HEK293T (cell line): ENCODE measurements around the gene SLC16A3.

Experiments
- CTCF ChIA-PET: fragments of 350-600 bp; formaldehyde crosslinking; extraction: SDS; loops from one replicate; lab custom pipeline; 2021; ENCODE audit warnings: antibody characterized with exemption, inconsistent platforms; lab: Yijun Ruan, JAX
- POLR2A ChIA-PET: fragments of 350-600 bp; formaldehyde crosslinking; extraction: SDS; loops from one replicate; lab custom pipeline; 2020; ENCODE audit warnings: antibody characterized with exemption, inconsistent platforms; lab: Yijun Ruan, JAX
- DNase-seq: peaks from one replicate; pipeline ENCODE4 v3.0.0; 2012; ENCODE audit warnings: mixed read lengths; ENCODE audit errors: extremely low spot score
- ARNT ChIP-seq: fragments of 450-650 bp; IDR thresholded peaks from 2 replicates; pipeline ENCODE4 v1.6.1; 2017; ENCODE audit warnings: mild to moderate bottlenecking
- BHLHE40 ChIP-seq: fragments of 450-650 bp; IDR thresholded peaks from 2 replicates; pipeline ENCODE4 v1.6.1; 2016; ENCODE audit warnings: mild to moderate bottlenecking, moderate library complexity, borderline replicate concordance
- CTBP1 ChIP-seq: fragments of 450-650 bp; IDR thresholded peaks from 2 replicates; pipeline ENCODE4 v1.6.1; 2016; ENCODE audit warnings: borderline replicate concordance
- ELF4 ChIP-seq: fragments of 450-650 bp; IDR thresholded peaks from 2 replicates; pipeline ENCODE4 v1.6.1; 2017; ENCODE audit warnings: antibody characterized with exemption
- FOXA1 ChIP-seq: fragments of 450-650 bp; IDR thresholded peaks from 2 replicates; pipeline ENCODE4 v1.6.1; 2016; ENCODE audit warnings: mild to moderate bottlenecking
- FOXK2 ChIP-seq: fragments of 450-650 bp; IDR thresholded peaks from 2 replicates; pipeline ENCODE4 v1.6.1; 2016; ENCODE audit warnings: mild to moderate bottlenecking
- FOXM1 ChIP-seq: fragments of 450-650 bp; IDR thresholded peaks from 2 replicates; pipeline ENCODE4 v1.6.1; 2017; ENCODE audit warnings: mild to moderate bottlenecking, borderline replicate concordance
- HDGF ChIP-seq: fragments of 450-650 bp; IDR thresholded peaks from 2 replicates; pipeline ENCODE4 v1.6.1; 2017; ENCODE audit warnings: antibody characterized with exemption, borderline replicate concordance
- L3MBTL2 ChIP-seq: fragments of 450-650 bp; conservative IDR thresholded peaks from 2 replicates; pipeline ENCODE4 v1.6.1; 2016; ENCODE audit warnings: mild to moderate bottlenecking
- LEF1 ChIP-seq: fragments of 450-650 bp; IDR thresholded peaks from 2 replicates; pipeline ENCODE4 v1.6.1; 2017; ENCODE audit warnings: mild to moderate bottlenecking, borderline replicate concordance
- NFRKB ChIP-seq: fragments of 450-650 bp; IDR thresholded peaks from 2 replicates; pipeline ENCODE4 v1.6.1; 2016; ENCODE audit warnings: mild to moderate bottlenecking, moderate library complexity
- SP1 ChIP-seq: fragments of 450-650 bp; IDR thresholded peaks from 2 replicates; pipeline ENCODE4 v1.6.1; 2017
- SUZ12 ChIP-seq: fragments of 450-650 bp; IDR thresholded peaks from 2 replicates; pipeline ENCODE4 v1.6.1; 2016; ENCODE audit warnings: mild to moderate bottlenecking
- TARDBP ChIP-seq: fragments of 450-650 bp; IDR thresholded peaks from 2 replicates; pipeline ENCODE4 v1.6.1; 2016
- ZNF384 ChIP-seq: fragments of 450-650 bp; IDR thresholded peaks from 2 replicates; pipeline ENCODE4 v1.6.1; 2016
- TF ChIP-seq, protein P1 (sequence below): fragments of 450-650 bp; IDR thresholded peaks from 2 replicates; pipeline ENCODE4 v1.6.1; 2016

SLC16A3 gene

DNA sequence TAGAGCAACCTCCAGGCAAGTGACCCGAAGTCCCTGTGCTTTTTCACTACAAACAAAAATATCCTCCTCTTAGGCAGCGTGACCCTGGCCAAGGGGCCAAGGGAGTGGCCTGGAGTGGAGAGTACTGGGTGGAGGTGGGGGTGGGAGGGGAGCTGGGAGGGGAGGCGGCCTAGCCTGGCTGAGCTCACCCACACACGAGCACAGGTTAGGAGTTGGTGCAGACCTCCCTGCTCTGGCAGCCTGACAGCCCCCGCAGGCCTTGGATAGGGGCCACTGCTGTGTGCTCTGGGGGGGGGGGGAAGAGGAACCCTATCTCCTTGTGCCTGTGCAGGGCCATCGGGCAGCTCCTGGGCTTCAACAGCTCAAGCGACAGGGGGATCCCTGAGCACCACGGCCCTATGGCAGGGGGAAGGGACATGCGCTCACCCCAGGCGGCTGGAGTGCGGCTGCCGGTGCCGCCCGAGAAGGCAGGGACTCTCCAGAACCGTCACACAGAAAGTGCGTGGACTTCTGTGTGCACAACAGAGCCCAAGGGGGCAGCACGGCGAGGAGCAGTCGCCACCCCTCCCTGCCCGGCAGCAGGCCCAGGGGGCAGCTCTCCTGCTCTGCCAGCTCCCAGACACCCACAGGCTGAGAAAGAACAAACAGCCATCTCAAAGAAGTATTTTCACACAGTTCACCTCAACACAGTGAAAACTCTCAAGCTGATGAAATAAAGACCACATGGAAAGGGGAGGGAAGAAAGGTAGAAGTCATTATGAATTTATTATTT is 13.3 kb downstream of the SLC16A3 start:
- DNase-seq, result no peak
- ChIA-PET CTCF (no interaction called here), POLR2A (interaction anchor here (0.7 to 2.6 kb wide), 3 partner anchors 29 to 52 kb away, joined by 3 to 11 read pairs (median 5); partner anchors contain the start of gene CCDC57)
- TF ChIP-seq FOXK2, result no peak
- no peak for TF ChIP-seq NFRKB
- TF ChIP-seq SUZ12, result no peak
- no peak for TF ChIP-seq FOXM1
- TF ChIP-seq ZNF384, result no peak
- no peak for TF ChIP-seq BHLHE40
- TF ChIP-seq ARNT, result no peak
- TF ChIP-seq TARDBP, result no peak

DNA sequence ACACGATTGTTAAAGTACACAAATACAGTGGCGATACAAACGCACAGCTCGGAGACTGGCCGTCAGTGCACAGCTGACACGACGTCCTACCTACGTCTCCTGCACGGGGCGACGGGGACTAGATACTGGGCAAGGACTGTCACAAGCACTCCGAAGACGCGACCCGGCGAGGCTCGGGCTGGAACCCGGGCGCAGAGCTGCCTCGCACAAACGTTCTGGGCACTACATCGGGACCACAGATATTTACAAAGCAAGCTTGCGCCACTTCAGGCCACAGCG is 13.8 kb downstream of the SLC16A3 start:
- no peak for DNase-seq
- TF ChIP-seq ARNT (no peak), FOXK2 (no peak), ZNF384 (no peak), ELF4 (no peak), FOXM1 (no peak), SP1 (no peak), BHLHE40 (no peak)
- TF ChIP-seq, protein P1, sequence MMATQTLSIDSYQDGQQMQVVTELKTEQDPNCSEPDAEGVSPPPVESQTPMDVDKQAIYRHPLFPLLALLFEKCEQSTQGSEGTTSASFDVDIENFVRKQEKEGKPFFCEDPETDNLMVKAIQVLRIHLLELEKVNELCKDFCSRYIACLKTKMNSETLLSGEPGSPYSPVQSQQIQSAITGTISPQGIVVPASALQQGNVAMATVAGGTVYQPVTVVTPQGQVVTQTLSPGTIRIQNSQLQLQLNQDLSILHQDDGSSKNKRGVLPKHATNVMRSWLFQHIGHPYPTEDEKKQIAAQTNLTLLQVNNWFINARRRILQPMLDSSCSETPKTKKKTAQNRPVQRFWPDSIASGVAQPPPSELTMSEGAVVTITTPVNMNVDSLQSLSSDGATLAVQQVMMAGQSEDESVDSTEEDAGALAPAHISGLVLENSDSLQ, result no peak
- ChIA-PET CTCF (no interaction called here), POLR2A (interaction anchor here (1.0 to 2.6 kb wide), 2 partner anchors 49 to 51 kb away, joined by 3 to 11 read pairs; no protein-coding TSS in a partner anchor)

DNA sequence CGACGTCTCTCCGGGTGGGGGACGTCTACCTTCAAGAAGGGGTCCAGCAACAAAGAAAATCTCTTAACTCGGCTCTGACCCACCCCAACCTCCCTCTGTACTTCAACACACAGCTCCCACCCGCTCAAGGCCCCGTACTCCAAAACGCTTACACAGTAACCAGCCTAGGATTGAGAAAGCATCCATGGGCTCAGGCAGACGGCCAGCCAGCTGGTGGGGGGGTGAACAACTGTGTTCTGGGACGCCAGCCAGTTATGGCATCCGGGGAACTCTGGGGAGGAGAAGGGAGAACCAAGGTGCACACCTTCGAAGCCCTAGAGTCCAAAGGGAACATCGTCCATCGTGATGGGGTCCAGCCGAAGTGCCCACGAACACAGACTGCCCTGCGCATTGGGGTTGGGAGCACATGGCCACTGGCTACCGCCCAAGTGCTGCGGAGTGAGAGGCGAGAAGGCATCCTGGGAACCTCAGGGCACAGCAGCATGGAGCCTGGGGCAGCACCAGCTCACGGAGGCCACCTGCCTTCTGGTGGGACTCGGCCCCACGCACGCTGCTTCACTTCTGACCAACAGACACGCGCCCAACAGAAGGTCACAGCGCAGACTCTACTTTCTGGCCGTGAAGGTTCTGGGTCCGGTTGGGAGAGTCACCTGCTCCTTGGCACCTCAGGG is 14.3 kb downstream of the SLC16A3 start:
- TF ChIP-seq FOXK2 (no peak), SUZ12 (no peak), BHLHE40 (no peak), L3MBTL2 (no peak), FOXA1 (no peak), HDGF (no peak), ZNF384 (no peak), ARNT (no peak), LEF1 (no peak), ELF4 (no peak), SP1 (no peak), CTBP1 (no peak), TARDBP (no peak), FOXM1 (no peak), NFRKB (no peak)
- TF ChIP-seq, protein P1, result no peak
- ChIA-PET POLR2A (interaction anchor here (0.7 to 2.6 kb wide), 3 partner anchors 21 to 51 kb away, joined by 3 to 11 read pairs (median 3); no protein-coding TSS in a partner anchor), CTCF (no interaction called here)
- DNase-seq, result no peak

- no peak for DNase-seq
- ChIA-PET CTCF (interaction anchor here (0.6 to 0.7 kb wide), 2 partner anchors 8 to 67 kb away, joined by 3 read pairs; no protein-coding TSS in a partner anchor), POLR2A (interaction anchor here (0.7 kb wide), 1 partner anchor 21 kb away, joined by 3 read pairs; no protein-coding TSS in a partner anchor)
- TF ChIP-seq CTBP1 (no peak), SP1 (no peak), ARNT (no peak), NFRKB (no peak), ELF4 (no peak), BHLHE40 (no peak), LEF1 (no peak), TARDBP (no peak), FOXK2 (no peak), FOXM1 (no peak), FOXA1 (no peak), L3MBTL2 (no peak), ZNF384 (no peak), HDGF (no peak), SUZ12 (no peak)
- TF ChIP-seq, protein P1, result no peak
These were observed 15.0 kb downstream of the SLC16A3 start for GRCh38 chr17:82243648-82244412.

DNA sequence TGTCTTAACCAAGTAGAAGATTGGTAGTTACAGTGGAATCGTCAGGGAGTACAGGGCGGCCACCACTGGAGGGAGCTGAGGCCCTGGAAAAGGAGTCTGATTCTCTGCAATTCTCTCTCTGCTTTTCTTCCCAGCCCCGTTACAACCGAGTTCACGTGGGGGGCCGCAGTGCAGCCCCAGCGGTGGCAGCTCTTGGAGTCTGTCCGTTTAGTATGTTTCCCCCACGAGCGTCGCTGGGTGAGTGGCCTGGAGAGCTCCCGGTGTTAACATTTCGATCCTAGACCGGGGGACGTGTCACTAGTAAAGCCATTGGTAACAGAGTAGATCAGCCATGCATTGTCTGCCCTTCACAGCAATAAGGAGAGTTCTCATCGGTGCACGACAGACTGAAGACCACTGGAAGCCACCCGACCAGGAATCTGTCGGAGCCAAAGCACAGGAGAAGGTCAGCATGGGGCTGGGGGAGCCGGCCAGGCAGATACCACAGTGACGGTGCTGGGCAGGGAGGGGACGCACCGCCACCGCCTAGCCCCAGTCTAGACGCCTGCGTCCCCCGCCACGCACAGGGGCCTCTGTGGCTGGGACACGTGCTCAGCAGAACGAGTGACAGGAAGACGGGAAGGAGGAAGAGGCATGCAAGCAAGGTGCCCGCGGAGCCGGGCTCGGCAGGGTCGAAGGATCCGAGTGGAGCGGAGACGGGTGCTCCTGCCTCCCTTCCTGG is 15.7 kb downstream of the SLC16A3 start:
- TF ChIP-seq HDGF (no peak), ZNF384 (no peak), FOXA1 (no peak)
- ChIA-PET CTCF (interaction anchor here (0.5 to 0.7 kb wide), 3 partner anchors 9 to 115 kb away, joined by 3 to 7 read pairs (median 3); partner anchors contain the start of gene TEX19), POLR2A (no interaction called here)
- DNase-seq, result peak; percentile 42
